ENCODE results near the gene ALB.

- no peak for TF ChIP-seq CTCF (IDR thresholded peaks at IDR 0.05 in 8 of 11, conservative IDR thresholded peaks at IDR 0.05 in 3 of 11)
- no peak for TF ChIP-seq POLR2A (IDR thresholded peaks at IDR 0.05)
- TF ChIP-seq POLR2AphosphoS5 (IDR thresholded peaks at IDR 0.05), result no peak
Measured at GRCh38 chr4:73436674-73437557, 32.8 kb downstream of the ALB start.
